HG02973 (cell line): ENCODE results near the gene KRT86.

ENCODE experiments used
- ATAC-seq: cut with Tn5 transposase; IDR thresholded peaks from one replicate; pipeline ENCODE4 v1.9.1; 2021; ENCODE audit warnings: moderate library complexity; ENCODE audit not compliant: unreplicated experiment

The KRT86 gene

DNA sequence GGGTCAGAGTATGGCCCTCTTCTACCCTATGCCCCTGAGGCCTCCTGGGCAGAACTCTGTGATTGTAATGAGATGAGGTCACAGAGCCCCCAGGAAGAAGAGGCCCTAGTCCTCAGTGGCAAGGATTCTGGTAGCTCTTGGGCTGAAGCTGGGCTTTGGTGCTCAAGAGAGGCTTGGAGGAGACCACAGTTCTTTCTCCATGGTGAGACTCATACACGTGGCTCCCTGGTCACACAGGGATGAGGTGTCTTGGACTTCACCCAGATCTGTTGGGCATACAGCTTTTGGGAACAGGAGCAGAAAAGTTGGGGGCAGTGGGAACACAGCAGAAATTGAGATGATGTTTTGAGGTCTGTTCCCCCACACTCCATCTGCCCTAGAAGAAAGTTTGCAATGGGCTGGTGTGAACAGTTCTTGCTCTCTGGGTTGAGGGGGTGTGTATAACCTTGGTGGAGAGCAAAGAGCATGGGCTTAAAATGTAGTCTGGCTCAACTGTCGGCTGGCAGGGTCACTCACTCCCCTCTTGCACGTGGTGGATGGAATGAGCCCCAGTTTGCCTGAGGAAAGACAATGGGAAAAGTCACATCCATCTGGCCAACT is at the start of gene KRT86:
TSS of gene KRT86 (plus strand) at position 125 of the 600 bp plus-strand sequence. CDS start 27,272 bp downstream, outside the sequence.
- no peak for ATAC-seq

DNA sequence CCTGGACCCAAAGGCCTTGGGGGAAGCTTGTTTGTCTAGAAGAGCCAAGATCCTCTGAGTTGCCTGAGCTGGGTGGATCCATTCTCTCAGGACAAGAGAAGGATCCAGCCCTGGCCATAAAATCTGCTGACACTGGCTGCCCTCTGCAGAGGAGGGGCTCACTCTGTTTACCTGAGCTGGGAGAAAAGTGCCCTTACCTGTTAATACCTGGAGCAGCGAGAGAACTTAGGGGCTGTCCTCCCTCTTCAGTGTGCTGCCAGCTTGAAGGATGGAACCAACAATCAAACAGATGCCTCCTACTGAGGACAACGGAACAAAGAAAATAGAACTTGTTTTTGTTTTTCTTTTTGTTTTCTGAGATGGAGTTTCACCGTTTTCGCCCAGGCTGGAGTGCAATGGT is 48.7 kb upstream of the KRT86 start:
- ATAC-seq: no peak

DNA sequence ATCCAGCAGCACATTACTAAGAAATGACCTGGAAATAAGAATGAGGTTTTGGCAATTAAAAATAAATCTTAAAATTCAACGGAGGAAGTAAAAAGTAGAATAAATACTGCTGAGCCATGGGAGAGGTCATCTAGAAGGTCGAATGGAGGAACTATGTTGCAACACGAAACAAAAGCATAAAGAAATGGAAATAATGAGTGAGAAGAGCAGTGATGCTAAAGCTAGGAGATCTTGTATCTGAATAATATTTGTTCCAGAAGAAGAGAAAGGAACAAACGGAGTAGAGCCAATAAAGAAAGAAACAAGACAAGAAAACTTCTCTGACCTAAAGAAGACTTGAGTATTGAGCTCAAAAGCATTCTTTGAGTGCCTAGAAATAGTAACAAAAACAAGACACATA is 48.0 kb upstream of the KRT86 start:
- no peak for ATAC-seq

DNA sequence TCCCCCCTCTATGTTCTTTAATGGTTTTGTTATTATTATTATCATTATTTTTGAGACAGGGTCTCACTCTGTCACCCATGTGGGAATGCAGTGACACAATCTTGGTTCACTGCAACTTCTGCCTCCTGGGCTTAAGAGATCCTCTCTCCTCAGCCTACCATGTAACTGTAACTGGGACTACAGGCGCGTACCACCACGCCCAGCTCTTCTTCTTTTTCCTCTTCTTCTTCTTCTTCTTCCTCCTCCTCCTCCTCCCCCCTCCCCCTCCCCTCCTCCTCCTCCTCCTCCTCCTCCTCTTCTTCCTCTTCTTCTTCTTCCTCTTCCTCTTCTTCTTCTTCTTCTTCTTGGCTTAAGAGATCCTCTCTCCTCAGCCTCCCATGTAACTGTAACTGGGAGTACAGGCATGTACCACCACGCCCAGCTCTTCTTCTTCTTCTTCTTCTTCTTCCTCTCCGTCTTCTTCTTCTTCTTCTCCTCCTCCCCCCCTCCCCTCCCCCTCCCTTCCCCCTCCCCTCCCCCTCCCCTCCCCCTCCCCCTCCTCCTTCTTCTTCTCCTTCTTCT is 46.8 kb upstream of the KRT86 start:
- ATAC-seq: no peak

DNA sequence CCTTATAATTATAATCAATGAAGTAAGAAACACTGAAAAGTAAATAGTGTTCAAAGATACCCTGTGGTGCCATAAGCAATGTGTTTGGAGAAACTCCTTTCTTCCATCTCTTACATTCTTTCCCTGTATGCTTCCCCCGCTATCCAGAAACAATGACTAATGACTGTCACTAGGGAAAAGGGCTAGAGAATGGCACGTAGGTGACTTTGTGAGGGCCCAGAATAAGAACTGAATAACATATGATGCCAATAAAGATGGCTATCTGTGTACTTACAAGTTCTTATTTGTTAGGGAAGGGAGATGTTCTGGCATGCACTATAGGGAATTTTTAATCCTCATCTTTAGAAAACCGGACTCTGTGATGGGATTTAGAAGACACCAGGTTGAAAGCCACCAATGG is 46.1 kb upstream of the KRT86 start:
- ATAC-seq: no peak

DNA sequence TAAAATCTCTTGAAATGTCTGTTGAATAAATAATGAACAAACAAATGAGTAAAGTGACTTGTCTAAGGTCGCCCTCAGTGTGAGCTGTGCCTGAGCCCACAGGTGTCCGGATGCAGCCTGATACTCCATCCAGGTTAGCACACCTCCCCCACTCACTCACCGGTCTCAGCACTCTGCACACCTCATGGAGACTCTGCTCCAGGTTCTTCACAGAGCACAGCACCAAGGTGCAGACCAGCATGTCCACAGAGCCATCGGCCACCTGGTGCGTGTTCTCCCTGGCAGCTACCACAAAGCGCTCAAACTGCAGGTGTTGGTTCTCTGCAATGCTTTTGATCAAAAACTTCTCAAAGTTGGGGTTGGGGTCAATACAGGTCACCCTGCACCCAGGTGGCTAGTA is 45.5 kb upstream of the KRT86 start:
- no peak for ATAC-seq

DNA sequence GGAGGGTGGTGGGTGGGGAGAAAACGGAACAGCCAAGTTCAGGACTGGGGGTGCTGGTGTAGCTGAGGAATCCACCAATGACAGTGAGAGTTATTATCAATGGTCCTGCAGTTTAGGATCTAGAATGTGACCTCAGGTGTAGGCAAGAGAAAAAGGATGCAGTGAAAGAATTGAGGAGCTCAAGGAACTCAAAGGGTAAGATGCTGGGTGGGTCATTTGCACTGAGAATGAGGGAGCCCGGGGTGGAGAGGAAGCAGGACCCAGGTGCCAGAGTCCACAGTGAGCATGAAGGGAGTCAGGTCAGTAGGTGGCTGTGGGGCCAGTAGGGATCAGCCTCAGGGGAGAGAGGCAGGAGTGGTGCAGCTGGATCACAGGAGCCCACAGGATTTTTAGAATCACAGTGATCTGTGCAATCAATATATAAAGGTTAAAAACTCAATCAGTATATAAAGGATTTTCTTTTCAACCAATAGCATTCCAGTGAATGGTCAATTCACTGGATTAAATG is 44.6 kb upstream of the KRT86 start:
- ATAC-seq: no peak

DNA sequence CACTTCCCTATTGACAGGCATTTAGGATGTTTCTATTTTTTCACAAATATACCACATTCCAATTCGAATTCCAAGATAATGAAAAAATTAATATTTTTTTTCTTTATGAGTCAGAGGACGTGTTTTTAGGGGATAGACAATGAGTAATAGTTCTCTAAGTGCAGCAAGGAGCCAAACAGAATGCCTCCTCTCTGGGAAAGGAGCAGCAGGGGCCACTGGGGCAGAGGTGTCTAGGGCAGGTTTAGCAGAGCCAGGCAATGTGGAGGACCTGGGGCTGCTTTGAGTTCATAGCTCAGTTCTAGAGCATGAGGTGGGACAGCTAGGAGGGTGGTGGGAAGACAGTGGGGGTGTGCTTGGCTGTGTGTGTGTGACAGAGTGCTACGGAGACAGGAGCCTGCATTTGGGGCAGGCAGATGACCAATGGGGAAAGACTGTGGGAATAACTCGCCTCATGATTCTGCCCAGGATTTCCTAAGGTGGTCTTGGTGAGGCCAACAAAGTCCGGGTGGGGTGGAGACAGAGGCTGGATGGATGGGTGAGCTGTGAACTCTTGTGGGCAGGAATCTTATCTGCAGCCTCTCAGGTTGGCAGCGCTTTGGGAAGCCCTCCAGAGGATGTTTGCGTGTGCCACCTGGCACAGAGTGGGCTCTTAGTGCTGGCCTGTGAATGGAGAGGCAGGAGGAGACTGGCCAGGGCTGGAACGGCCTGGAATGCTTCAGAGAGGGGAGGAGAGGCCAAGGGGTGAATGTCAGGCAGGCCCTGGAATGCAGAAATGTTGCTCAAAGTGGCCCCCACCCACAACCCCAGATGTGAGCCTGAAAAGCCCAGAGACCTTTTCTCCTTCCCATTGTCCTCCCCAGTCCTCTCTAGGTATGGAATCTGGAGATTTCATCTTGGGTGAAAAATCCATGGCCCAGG is 43.8 kb upstream of the KRT86 start:
- no peak for ATAC-seq

DNA sequence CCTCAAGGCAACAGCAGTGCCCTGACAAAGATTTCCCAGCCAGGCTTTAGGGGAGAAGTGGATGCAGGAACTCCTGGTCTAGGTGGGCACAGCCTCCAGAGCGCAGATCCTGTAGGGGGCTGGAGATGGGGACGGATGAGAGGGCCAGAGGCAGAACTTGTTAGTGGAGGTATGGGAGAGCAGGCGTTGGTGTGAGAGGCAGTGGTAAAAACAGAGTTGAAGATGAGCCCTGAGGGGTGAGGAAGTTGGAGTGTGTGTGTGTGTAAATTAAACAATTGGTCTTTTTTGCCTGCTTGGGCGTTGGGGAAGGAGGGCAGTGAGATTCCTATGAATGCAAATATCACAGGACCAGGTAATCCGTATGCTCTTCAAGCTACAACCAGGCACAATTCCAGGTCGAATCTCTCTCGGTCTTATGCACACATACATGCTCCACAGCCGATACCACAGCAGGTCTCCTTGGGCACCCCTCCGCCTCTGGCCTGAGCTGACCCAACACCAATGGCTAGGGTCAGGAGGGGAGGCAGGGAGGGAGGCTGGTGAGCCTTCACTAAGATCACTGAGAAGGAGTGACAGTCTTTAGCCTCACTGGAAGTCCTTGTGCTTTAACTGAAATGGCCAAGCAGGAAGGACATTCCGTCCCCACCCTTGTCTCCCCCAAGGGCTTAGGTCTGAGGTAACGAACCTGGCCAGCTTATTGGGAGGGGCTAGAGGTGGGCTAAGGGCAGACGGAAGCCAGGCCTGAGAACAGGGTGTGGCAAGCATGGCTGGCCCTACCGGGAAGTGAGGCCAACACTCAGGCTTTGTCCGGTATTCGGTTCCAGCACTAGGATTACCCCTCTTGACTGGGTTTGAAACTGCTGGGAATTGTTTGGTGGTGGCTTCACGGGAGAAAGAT is 42.9 kb upstream of the KRT86 start:
- ATAC-seq: no peak

DNA sequence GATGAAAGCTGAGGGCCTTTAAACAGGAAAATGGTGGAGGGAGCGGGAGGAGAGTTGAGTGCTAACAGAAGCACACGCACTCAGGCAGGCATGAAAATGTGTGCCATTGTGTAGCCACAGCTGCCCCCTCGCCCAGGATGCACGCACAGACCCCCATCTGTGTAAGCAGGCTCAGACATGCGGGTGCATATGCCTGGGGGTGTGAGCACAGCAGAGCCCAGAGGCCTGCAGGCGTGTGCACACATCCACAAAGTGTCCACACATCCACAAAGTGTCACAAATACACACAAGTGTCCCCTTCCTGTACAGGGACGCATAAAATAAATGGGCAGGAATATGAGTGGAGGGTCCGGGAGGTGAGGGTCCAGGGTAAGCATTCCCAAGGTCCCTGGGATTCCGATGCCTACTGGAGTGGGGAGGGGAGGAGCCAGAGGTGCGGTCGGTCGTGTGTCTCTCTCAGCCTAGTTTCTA is 42.2 kb upstream of the KRT86 start:
- ATAC-seq: no peak

DNA sequence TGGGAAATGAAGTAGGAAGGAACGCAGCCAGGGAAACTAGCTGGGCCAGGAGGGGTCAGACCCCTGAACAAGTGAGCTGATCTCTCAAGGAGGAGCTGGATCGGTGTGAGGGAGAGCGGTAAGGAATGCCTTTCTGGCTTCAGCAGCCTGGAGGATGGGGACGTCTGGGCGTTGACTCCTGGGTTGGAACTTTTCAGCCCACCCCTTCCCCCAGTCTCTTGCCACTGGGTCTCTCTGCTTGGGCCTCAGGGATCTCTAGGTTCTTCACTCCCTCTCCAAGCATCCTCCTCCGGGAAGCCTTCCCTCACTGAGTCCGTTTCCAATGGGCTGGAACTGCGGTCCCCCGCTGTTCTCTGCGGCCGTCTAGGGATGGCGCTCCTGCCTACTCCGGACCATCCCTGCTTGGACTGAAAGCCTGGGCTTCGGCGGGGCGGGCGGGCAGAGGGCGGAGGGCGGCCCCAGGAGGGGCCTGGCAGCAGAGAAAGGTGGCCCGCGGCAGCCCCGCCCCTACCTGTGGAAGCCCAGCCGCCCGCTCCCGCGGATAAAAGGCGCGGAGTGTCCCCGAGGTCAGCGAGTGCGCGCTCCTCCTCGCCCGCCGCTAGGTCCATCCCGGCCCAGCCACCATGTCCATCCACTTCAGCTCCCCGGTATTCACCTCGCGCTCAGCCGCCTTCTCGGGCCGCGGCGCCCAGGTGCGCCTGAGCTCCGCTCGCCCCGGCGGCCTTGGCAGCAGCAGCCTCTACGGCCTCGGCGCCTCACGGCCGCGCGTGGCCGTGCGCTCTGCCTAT is 41.6 kb upstream of the KRT86 start, which contains the start of gene KRT7:
TSS of gene KRT7 (plus strand) at position 570 of the 788 bp plus-strand sequence. CDS start at position 624, 54 bp downstream.
- ATAC-seq: no peak

DNA sequence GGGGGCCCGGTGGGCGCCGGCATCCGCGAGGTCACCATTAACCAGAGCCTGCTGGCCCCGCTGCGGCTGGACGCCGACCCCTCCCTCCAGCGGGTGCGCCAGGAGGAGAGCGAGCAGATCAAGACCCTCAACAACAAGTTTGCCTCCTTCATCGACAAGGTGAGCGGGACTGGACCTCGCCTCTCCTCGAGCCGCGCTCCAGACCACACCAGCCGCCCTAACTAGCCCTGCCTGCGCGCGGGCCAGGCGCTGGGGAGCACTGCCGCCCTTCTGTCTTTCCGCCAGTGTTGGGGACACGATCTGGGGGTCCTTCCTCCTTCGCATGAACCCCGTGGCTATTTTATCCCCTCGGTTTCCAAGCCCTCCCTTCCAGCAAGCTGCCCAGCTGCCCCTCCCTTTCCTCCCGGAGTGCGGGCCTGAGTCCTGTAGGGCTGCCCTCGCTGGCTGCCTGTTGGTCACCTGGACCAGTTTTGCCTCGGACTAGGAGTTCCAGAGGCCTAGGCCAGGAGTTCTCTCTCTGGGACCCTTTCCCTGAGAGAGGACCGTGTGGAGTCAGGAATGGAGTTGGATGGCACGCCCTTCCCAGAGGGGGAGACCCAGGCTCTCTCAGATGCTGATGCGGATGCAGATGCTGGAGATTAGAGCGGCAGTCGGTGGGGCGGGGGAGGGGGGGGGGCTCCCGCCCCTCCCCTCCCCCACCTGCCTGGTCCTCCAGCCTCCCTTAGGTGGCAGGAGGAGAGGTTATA is 40.8 kb upstream of the KRT86 start:
- no peak for ATAC-seq

DNA sequence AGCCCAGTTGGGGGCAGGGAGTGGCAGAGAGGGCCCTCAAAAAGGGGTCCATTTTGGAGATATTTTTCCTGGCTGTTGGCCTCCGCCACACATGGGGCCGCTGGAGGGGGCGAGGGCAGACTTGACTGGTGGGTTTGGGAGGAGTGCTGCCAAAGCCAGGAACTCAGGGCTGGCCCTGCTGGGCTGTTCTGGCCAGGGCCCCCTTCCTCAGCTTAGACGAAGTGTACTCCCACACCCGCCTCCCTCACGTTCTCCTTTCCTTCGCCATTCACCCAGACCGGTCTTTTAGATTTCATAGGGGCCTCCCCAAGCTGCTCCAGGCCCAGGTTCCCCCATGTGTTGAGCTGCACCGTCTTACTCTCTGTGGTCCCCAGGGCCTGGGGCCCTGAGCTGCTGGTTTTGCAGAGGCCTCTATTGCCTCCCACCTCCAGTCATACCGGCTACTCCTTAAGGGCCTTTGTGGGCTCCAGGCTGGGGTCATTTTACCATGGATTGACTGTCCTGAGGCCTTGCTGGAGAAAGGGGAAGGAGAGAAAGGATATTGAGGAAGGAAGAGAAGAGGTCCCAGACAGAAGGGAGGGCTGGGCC is 40.1 kb upstream of the KRT86 start:
- ATAC-seq: no peak

DNA sequence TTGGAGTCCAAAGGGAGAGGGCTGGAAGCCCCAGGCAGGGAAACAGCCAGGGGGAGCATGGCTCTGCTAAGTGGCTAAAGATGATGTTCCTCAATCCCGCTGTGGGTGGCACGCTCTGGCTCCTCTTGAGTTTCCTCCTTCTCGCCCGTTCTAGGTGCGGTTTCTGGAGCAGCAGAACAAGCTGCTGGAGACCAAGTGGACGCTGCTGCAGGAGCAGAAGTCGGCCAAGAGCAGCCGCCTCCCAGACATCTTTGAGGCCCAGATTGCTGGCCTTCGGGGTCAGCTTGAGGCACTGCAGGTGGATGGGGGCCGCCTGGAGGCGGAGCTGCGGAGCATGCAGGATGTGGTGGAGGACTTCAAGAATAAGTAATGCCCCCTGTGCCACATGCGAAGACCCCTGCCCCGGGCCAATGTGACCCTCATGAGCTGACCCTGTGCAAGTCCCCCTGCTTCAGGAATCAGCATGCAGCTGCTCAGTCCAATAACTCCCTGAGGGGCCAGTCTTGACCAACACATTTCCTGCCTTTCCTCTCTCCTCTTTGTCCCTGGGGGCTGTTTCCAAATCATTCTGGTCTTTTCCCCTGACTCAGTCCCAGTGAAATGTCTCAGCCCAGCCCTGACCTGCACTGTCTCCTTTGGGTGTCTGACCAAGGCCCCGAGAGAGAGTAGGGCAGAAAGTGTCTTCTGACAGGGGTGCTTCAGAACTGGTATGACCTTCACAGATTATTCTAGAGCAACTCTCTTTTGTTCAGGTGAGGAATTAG is 39.3 kb upstream of the KRT86 start:
- no peak for ATAC-seq

DNA sequence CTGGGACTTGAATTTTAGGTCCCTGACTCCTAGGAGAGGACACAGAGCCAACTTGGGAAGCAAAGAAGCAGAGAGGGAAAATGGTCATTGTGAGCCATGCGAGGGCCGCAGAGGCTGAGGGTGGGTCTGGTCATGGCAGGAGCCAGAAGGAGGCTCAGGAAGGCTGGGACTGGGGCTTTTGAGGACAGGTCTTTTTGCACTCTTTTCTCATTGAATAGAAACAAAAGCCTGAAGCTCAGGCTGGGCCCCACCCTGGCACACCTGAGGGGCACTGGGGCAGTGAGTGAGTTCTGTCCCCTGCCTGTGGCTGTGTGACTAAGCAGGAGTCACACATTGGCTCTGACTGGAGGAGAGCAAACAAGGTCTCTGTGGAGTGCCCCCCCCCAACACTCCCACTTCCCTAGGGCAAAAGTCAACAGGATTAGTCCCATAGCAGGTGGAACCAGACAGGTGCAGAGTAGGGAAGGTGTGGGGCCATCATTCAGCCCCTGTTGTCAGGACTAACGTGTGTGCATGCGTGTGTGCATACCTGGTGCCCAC is 38.6 kb upstream of the KRT86 start:
- ATAC-seq: no peak

DNA sequence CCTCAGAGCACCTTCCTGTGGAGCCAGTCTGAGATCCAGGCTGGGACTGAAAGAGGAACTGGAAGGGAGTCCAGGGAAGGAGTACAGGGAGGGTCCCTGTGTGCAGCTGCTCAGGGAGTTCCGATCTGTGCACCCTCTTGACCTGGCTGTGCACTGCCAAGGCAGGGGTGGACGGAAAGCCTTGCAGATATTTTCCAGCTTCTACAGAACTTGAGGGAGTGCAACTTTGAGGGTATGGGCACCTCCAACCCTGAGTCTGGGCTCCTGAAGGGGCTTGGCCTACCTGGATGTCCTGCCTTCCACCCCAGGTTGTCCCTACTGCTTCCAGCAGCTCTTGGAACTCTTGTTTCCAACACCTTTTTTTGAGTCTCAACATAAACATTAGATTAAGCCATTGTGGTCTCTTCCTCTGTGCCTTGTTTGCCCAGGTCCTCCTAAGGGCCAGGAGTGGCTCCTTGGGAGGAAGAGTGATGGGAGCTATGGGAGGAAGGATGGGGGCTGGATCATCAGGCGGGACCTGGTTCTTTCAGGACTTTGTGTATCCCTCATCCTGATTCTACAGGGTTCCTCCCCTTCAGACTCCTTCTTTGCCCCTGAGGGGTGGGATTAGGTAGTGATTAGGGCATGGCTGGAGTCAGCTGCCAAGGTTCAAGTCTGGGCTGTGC is 37.9 kb upstream of the KRT86 start:
- no peak for ATAC-seq

DNA sequence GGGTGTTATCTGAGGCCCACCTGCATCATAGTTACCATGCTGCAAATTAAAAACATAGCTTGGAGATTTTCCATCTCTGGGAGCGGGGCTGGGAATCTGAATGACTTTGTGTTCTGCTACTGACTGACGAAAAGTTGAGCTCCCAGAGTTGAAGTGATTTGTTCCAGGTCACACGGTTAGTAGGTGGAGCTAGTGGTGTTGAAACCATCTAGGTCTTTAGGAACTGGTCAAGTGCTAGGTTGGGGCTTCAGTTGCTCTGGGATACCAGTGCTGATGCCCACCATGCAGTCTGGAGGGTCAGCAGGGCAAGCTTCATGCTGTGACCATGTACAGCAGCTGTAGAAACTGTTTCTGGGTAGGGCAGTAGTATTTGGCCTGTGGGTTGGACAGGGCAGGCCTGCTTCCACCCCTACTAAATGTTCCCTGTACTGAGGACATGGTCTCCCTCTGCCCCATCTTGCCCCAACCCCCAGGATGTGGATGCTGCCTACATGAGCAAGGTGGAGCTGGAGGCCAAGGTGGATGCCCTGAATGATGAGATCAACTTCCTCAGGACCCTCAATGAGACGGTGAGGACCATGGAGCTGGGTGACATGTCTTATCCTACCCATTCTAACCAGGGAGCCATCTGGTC is 36.1 kb upstream of the KRT86 start:
- ATAC-seq: no peak
